HG03342 (cell line): ENCODE data around the gene IRGQ.
"Not testable (repeated sequence)": the region's sequence is repeated elsewhere in the genome, so short reads cannot be mapped to it uniquely, and the experiment has no call there.

Experiments
- ATAC-seq: cut with Tn5 transposase; IDR thresholded peaks from one replicate; pipeline ENCODE4 v1.9.1; 2021; ENCODE audit warnings: mild to moderate bottlenecking, moderate library complexity; ENCODE audit not compliant: unreplicated experiment

Gene IRGQ

GRCh38 chr19:43625918-43626579, 30.1 kb upstream of the IRGQ start:
- ATAC-seq: no peak

- ATAC-seq: no peak
These were observed 29.0 kb upstream of the IRGQ start for GRCh38 chr19:43624933-43625332.

GRCh38 chr19:43623889-43624670, 28.1 kb upstream of the IRGQ start:
- no peak for ATAC-seq

GRCh38 chr19:43622956-43623355, 27.0 kb upstream of the IRGQ start:
- no peak for ATAC-seq

GRCh38 chr19:43622070-43622469, 26.1 kb upstream of the IRGQ start:
- no peak for ATAC-seq

- ATAC-seq: no peak
These were observed 24.4 kb upstream of the IRGQ start for GRCh38 chr19:43620061-43621001.

- ATAC-seq: peak; percentile 75
These were observed 23.5 kb upstream of the IRGQ start, which contains the start of gene ZNF428 for GRCh38 chr19:43619262-43620060. ZNF428 (minus strand) TSS chr19:43619629; CDS start chr19:43614304, 5,325 bp downstream.

- no peak for ATAC-seq
These were observed 23.0 kb upstream of the IRGQ start for GRCh38 chr19:43618921-43619261.

GRCh38 chr19:43616954-43617353, 21.0 kb upstream of the IRGQ start:
- no peak for ATAC-seq

- ATAC-seq: no peak
These were observed 20.4 kb upstream of the IRGQ start for GRCh38 chr19:43616306-43616705.

GRCh38 chr19:43612374-43612773, 16.4 kb upstream of the IRGQ start:
- no peak for ATAC-seq

- no peak for ATAC-seq
These were observed 15.9 kb upstream of the IRGQ start, which contains the start of gene SRRM5 for GRCh38 chr19:43611788-43612187. SRRM5 (plus strand) TSS chr19:43612088; CDS start chr19:43612122, 34 bp downstream.

GRCh38 chr19:43610493-43610892, 14.6 kb upstream of the IRGQ start:
- ATAC-seq: no peak

GRCh38 chr19:43609872-43610271, 13.9 kb upstream of the IRGQ start:
- no peak for ATAC-seq

- no peak for ATAC-seq
These were observed 11.6 kb upstream of the IRGQ start for GRCh38 chr19:43607238-43608205.

GRCh38 chr19:43606569-43607229, 10.8 kb upstream of the IRGQ start:
- ATAC-seq: no peak

- no peak for ATAC-seq
These were observed 10.1 kb upstream of the IRGQ start for GRCh38 chr19:43605875-43606568.

GRCh38 chr19:43600326-43600725, 4.4 kb upstream of the IRGQ start:
- ATAC-seq: not testable (repeated sequence)
